Heart left ventricle (tissue), 13 donors: ENCODE data around the gene CSNK1E.

Experiments used
- CTCF ChIP-seq, 12 donors: fragments of 200-600 bp; sonication (generic) in 4 of 12; IDR thresholded peaks; one replicate each; pipeline versions ENCODE4 v1.5.0 to v1.8.0; 2018 to 2022; ENCODE audit warnings: antibody characterized with exemption in 12 of 12, mild to moderate bottlenecking in 5 of 12
- POLR2A ChIP-seq, 2 donors: fragments of 450-650 bp; IDR thresholded peaks; one replicate each; pipeline ENCODE4 v1.6.1; 2017; ENCODE audit warnings: antibody characterized with exemption in 2 of 2, mild to moderate bottlenecking in 2 of 2, moderate library complexity in 2 of 2
- donor health status: ischemic (EF 13 %, LVEDD 7.1; RV severe dilation, severe dysfunction).
- donor health status: DM: no; HTN: yes; CAD: no.
- donor health status: DM: no; HTN: no; CAD: no.
- donor health status: ischemic (EF 25% LVEDD 6.9; RV normal size, moderate dysfunction).
- donor health status: ischemic (EF 25% LVEDD 5.7; RV mildly dilated, moderate dysfunction).
- donor health status: ischemic (EF 35%, LVEDD 5.7; RV mildly dilated, moderate dysfunction).
- donor health status: nonischemic (EF 11% LVEDD 7.7; RV severe dilation, severe dysfunction).
- donor health status: DM: yes; HTN: yes; CAD: no.
- donor health status: PGD.
- donor health status: ischemic (EF 29% LVEDD 5.4; RV normal size, mild dysfunction).
- donor health status: nonischemic (EF 23%, LVEDD 6.1; RV moderate dilation, normal function).

GRCh38 chr22:38285018-38285417, 32.2 kb downstream of the CSNK1E start:
- TF ChIP-seq POLR2A (IDR thresholded peaks at IDR 0.05) (no peak), CTCF (IDR thresholded peaks at IDR 0.05) (no peak)
